SIG-M5 (cell line): ENCODE measurements around the gene PLA2G12B.
"Not testable (repeated sequence)": the region's sequence is repeated elsewhere in the genome, so short reads cannot be mapped to it uniquely, and the experiment has no call there.

ENCODE experiments used
- DNase-seq: peaks from one replicate; lab custom pipeline; 2025; lab: John Stamatoyannopoulos, UW

PLA2G12B gene, protein sequence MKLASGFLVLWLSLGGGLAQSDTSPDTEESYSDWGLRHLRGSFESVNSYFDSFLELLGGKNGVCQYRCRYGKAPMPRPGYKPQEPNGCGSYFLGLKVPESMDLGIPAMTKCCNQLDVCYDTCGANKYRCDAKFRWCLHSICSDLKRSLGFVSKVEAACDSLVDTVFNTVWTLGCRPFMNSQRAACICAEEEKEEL

DNA sequence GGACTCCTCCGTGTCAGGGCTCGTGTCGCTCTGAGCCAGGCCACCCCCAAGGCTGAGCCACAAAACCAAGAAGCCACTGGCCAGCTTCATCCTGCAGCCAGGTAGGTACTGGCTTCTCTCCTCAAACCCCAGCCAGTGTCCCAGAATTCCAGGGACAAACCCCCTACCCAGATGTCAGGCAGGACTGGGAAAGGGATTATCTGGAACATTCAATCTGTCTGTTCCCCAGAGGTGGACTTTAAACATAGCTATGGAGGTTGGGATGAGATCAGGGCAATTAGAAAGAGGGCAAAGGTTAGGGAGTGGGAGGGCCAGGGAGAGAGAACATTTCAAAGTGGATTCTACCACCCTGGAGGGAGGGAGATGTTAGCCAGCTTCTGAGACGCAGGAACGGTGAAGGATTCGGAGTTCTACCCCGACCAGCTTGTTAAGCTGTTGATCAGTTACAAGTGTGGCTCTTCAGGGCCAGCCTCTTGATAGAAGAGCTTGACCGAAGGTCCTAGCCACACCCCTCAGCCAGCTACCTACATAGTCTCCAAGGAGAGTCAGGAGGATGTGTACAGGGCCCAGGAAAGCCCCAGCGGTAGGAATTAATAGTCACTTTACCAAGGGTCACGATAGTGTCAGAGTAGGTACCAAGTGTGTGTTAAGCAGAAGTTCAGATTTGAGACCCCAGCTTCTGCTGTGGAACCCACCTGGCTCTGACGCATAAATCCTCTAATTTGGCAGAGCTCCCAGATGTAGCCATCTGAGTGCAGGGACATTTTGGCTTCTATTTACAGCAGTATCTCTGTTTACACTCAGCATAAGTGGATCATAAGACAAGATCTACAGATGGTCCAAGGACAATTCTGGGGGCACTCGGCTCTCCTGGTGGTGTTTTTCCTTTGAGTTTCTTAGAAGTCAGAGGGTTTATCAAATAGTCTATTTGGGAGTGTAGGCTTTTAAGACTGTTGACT, at the start of gene PLA2G12B:
PLA2G12B (minus strand) TSS at position 211 of the 959 bp plus-strand sequence; CDS start at position 90, 121 bp downstream.
- DNase-seq = no peak

DNA sequence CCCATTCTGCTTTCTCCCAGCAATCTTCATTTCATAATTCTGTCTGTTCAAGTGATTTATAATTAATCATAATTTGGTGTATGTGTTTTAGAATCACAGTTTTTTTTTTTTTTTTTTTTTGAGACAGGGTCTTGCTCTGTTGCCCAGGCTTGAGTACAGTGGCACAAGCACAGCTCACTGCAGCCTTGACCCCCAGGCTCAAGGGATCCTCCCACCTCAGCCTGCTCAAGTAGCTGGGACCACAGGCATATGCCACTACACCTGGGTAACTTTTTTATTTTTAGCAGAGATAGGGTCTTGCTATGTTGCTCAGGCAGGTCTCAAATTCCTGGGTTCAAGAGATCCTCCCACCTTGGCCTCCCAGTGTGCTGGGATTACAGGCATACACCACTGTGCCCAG, 49.2 kb upstream of the PLA2G12B start:
- DNase-seq = no peak

DNA sequence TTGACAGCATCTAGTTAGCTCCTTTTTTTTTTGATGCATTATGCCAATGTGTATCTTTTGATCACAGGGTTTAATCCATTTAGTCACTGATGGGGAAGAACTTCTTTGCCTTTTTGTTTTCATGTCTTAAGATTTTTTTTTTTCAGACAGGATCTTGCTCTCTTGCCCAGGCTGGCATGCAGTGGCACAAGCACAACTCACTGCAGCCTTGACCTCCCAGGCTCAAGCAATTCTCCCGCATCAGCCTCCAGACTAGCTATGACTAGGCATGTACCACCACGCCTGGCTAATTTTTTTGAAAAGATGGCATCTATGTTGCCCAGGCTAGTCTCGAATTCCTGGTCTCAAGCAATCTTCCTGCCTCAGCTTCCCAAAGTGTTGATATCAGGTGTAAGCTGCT, 46.4 kb upstream of the PLA2G12B start:
- no peak for DNase-seq

DNA sequence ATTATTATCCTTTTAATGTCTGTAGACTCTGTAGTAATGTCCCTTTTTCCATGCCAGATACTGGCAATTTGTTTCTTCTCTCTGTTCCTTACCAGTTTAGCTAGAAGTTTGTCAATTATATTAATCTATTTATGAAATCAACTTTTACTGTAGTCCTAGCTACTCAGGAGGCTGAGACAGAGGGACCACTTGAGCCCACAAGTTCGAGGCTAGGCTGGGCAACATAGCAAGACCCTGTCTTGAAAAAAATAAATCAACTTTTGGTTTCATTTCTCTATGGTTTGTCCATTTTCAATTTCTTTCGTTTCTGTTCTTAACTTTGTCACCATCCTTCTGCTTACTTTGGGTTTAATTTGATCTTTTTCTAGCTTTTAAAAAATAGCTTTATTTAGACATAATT, 42.5 kb upstream of the PLA2G12B start:
- no peak for DNase-seq

DNA sequence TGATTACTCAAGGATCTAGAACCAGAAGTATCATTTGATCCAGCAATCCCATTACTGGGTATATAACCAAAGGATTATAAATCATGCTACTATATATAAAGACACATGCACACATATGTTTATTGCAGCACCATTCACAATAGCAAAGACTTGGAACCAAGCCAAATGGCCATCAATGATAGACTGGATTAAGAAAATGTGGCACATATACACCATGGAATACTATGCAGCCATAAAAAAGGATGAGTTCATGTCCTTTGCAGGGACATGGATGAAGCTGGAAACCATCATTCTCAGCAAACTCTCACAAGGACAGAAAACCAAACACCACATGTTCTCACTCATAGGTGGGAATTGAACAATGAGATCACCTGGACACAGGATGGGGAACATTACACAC, 40.9 kb upstream of the PLA2G12B start:
- DNase-seq = not testable (repeated sequence)

DNA sequence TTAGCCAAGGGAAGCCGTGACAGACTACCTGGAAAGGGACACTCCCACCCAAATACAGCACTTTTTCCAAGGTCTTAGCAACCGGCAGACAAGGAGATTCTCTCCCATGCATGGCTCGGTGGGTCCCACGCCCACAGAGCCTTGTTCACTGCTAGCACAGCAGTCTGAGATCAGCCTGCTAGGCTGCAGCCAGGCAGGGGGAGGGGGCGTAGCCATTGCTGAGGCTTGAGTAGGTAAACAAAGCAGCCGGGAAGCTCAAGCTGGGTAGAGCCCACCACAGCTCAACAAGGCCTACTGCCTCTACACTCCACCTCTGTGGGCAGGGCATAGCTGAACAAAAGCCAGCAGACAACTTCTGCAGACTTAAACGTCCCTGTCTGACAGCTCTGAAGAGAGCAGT, 35.2 kb upstream of the PLA2G12B start:
- not testable (repeated sequence) for DNase-seq

DNA sequence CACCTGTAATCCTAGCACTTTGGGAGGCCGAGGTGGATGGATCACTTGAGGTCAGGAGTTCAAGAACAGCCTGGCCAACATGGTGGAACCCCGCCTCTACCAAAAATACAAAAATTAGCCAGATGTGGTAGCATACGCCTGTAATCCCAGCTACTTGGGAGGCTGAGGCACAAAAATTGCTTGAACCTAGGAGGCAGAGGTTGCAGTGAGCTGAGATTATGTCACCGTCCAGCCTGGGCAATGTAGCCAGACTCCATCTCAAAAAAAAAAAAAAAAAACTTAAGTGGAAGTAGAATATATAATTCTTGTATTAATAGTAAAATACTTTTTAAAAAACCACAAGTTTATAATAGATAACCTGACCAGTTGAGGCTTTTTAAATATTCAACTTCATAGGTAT, 30.0 kb upstream of the PLA2G12B start:
- DNase-seq = not testable (repeated sequence)

DNA sequence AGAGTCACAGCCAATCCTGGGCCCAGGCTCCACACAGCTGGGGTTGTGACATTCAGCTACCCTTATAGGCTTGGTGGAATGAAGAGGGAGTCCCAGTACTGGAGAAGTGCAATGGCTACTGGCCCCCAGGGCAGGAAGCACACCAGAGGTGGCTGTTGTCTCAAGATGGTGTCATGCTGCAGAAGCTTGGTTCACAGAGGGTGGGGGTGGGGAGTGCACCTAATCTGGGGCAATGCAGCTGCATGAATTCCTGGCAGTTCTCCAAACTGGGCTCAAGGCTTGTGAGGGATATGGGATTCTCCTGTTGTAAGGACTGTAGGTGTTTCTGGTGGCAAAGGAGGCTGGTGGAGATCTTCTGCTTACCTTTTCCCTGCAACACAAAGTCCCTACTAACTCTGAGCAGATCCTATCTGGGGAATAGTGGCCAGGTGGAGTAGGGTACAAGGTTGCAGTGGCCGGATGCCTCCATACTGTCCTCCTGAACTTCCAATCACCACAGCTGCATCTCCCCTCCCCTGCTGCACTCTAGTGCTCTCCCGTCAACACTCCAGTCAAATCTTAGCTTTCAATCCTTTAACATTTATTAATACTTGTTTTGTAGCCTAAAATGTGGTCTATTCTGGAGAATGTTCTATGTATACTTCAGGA, 27.4 kb upstream of the PLA2G12B start:
- no peak for DNase-seq

DNA sequence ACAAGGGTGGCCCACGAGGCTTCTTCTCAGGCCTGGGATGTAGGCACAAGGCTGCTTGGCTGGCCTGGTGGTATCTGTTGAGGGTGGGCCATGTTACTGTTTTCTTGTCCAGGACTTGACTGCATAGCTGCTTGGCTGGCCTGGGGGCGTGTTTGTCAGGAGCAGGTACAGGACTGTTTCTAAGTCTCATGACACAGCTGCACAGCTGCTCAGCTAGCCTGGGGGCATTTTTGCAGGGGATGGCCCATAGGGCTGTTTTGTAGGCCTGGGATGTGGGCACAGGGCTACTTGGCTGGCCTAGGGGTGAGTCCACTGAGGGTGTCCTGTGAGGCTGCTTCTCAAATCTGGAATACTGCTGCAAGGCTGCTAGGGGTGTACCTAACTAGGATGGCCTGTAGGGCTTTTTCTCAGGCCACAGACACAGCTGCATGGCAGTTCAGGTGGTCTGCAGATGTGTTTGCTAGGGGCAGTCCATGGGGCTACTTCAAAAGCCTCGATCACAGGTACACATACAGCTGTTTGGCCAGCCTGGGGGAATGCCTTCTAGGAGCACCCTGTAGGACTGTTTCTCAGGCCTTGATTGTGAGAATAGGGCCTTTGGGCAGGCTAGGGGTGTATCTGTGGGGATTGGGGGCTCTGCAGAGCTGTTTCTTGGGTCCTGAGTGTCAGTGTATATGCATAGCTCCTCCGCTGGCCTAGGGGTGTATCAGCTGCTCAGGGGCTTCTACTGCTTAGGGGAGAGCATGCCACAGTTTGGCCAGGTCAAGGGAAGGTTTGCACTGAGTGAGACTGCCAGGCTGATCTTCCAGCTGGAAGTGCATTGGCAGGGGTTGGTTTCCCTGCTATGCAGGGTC, 26.6 kb upstream of the PLA2G12B start:
- DNase-seq = no peak

DNA sequence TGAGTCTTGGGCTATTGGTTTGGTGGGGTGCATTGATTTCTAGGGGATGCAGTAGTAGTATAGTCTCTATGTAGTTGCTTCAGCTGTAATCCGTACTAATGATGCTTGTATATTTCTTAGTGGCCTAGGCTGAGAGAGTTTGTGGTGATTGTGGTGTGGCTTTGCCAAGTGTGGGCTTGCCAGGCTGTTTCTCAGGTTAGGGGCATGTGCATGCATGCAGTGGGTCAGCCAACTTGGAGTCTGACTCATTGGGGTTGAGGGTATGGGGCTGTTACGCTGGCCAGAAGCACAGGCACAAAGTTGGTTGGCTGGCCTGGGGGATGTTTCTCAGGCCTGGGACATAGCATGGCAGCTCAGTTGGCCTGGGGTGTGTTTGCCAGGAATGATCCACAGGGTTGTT, 25.7 kb upstream of the PLA2G12B start:
- no peak for DNase-seq

DNA sequence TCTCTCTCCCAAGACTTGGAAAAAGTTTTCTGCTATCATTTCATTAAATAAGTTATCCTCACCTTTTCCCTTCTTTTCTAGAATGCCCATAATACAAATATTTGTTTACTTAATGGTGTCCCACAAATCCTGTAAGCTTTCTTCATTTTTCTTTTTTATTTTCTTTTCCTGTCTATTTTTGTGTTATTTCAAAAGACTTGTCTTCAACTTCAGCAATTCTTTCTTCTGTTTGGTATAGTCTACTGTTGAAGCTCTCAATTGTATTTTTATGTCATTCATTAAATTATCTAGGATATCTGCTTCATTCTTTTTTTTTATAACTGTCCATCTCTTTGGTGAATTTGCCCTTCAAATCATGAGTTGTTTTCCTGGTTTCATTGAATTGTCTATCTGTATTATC, 25.1 kb upstream of the PLA2G12B start:
- DNase-seq = no peak

DNA sequence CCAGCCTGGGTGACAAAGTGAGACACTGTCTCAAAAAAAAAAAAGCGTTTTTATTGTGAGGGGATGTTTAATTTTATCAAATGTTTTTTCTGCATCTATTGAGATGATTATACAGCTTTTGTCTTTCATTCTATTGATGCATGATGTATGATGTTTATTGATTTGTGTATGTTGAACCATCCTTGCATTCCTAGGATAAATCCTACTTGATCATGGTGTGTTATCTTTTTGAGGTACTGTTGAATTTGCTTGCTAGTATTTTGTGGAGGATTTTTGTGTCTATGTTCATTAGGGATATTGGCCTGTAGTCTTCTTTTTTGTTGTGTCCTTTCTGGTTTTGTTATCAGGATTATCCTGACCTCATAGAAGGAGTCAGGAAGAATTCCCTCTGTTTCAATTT, 22.3 kb upstream of the PLA2G12B start:
- DNase-seq = no peak

DNA sequence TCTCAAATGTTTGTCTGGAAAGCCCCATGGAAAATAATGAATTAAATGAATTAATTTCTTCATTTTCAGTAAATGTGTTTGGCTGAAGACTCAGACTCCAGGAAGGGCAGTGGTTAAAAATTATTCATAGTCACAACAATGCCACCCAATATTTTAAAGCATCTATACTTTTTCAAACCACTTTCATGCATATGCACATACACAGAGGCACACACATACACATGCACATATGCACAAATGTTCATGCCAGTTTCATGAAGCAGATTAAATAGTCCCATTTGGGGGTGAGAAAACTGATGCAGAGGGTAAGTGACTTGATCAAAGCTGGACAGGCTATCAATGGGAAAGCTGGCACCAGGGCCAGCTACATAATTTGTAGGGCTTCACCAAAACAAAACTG, 1.4 kb upstream of the PLA2G12B start:
- DNase-seq = no peak

DNA sequence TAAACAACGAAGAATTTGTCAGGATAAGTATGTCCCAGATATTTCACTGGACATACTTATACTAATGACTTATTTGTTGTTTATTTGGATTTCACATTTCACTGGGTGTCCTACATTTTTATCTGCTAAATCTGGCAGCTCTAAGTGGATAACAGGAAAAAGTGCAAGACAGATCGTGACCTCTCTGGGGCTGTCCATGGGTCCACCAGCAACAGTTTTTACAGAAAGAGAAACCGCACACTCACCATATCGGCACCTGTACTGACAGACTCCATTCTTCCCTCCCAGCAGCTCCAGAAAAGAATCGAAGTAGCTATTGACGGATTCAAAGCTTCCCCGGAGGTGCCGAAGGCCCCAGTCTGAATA, 393 bp downstream of the PLA2G12B start:
- no peak for DNase-seq

DNA sequence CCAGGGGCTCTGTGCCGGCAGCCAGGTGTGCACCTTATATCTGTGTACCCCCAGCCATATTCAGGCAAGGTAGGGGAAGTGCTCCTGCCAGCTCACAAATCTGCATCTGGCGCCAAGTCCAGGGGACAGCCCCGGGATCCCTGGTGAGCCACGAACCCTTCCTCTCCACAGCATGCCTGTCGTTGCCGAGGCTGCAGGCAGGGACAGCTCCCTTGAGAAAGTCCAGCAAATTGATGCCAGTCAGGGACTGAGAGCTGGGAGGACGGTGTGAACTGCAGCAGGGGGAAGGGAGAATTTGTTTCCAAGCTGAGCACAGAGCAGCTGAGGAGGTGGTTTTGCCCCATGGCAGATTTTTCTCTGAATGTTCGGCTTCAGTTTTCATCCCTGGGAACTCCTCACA, 919 bp downstream of the PLA2G12B start:
- no peak for DNase-seq

DNA sequence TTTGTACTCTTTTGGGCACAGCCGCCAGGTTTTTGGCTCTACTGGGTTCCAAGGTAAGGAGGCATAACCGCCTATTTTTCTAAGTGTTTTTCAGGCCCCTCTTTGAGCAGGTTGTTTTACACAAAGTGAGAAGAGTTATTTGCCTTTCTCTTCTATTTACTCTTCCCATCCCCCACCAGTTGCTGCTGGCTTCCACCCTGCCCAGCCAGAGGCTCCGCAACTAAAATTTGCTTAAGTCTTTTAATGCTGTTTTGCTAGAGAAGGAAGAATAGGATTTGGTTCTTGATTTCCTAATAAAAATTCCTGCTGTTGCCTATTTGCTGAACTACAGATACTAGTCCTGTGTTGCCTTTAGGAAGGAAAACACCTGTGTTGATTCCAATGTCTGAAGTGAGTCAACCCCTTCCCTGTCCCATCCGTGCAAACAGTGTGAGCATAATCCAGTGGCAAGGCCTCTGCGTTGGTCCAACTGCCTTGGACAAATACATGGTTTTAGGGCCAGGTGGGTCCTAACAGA, 1.9 kb downstream of the PLA2G12B start:
- no peak for DNase-seq

DNA sequence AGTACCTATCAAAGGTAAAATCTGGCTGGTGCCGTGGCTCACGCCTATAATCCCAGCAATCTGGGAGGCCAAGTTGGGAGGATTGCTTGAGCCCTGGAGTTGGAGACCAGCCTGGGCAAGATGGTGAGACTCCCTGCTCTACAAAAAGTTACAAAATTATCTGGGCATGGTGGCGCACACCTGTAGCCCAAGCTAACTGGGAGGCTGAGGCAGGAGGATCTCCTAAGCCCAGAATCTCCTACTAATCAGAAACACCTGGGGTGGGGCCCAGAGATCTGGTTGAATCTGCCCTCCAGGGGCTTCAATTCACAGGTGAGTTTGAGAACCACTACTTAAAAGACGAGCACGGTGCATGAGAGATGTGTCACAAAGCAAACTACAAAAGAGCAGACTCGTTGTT, 2.4 kb downstream of the PLA2G12B start:
- DNase-seq = no peak

DNA sequence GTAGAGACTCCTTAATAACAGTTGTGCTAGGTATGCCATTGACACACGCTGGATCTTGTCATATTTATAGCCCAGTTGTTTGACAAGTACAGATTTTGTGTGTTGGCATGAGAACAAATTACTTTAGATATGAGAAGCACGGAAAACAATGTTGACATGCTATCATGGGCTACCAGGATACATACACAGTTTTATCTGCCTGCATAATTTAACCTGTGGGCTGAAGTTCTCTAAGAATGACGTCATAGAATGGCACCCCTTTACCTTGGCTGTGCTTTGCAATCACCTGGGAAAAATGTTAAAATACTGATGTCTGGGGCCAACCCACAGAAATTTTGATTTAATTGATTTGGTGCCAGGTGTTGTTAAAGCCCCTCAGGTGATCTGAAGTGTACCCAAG, 2.8 kb downstream of the PLA2G12B start:
- DNase-seq = no peak

DNA sequence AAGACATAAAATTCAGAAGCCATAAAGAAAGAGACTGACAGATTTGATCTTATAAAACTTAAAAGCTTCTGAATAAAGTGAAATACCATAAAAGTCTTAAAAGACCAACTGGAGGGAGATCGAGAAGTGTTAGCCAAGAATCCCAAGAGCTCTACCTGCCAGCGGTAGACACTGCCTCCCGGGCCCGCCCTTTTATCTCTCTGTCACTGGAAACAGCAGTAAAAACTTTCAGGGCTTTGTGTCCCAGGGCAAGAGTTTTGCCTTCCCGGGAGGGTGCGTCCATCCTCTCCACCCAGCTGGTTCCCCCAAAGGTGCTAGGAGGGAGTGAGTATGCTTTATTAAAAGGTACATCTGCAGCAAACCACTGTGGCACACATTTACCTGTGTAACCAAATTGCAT, 5.8 kb downstream of the PLA2G12B start:
- no peak for DNase-seq

DNA sequence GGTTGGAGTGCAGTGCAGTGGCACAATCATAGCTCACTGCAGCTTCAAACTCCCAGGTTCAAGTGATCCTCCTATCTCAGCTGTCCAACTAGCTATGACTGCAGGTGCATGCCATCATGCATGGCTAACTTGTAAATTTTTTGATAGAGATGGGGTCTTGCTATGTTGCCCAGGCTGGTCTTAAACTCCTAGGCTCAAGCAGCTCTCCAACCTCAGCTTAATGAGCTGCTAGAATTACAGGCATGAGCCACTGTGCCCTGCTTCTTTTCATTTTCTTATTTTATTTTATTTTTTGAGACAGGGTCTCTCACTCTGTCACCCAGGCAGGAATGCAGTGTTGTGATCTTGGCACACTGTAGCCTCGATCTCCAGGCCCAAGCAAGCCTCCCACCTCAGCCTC, 7.6 kb downstream of the PLA2G12B start:
- no peak for DNase-seq

DNA sequence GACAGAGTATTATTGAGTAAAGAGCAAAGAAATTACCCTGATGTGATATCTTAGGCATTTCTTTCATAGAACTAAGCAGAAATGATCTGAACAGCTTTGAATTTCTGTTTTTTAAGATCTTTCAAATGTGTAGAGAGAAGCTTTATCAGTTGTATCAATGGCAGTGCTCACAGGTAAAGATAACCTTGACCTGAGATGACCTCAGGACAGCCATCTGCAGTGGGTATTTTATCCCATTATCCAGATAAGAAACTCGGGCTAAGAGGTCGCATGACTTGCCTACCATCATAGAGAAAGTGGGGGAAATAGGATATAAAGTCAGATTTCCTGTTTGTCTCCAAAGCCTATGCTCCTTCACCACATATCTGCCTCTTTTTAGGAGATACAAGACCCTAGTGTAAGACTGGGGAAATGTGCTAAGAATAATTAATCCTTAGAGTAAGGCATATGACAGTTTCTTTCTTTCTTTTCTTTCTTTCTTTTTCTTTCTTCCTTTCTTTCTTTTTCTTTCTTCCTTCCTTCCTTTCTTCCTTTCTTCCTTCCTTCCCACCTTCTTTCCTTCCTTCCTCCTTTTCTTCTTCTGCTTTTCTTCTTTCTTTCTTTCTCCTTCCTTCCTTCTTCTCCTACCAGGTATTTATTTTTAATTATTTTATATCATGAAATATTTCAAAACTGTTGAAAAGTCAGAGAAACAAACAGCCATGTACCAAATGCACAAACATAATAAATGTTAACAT, 10.9 kb downstream of the PLA2G12B start:
- DNase-seq = no peak
